DND-41 (cell line): ENCODE results near the gene EDRF1.

Experiments used
- ATAC-seq: fragments of 200-7000 bp; cut with Tn5 transposase; 3 replicates; pipeline ENCODE4 v1.9.1; 2021; ENCODE audit warnings: low read depth; ENCODE audit not compliant: insufficient read depth
- DNase-seq: peaks from one replicate; pipeline ENCODE4 v3.0.0-alpha.2; 2020
- H2AFZ ChIP-seq: 2 replicates; pipeline ENCODE4 v1.6.0; 2012; ENCODE audit warnings: low read depth, low read length
- H3K27ac ChIP-seq: 2 replicates; pipeline ENCODE4 v1.5.1; 2012; ENCODE audit warnings: low read length, inconsistent platforms
- H3K27me3 ChIP-seq: fragments of 200-600 bp; sonication (generic); 2 replicates; pipeline ENCODE4 v1.6.0; 2012; ENCODE audit warnings: low read length, mild to moderate bottlenecking, inconsistent platforms; ENCODE audit not compliant: insufficient read depth, poor library complexity
- H3K36me3 ChIP-seq: 2 replicates; pipeline ENCODE4 v1.5.1; 2012; ENCODE audit warnings: low read length, inconsistent platforms; ENCODE audit not compliant: insufficient read depth
- H3K4me1 ChIP-seq: 2 replicates; pipeline ENCODE4 v1.5.1; 2012; ENCODE audit warnings: mild to moderate bottlenecking, low read length; ENCODE audit not compliant: insufficient read depth
- H3K4me2 ChIP-seq: 2 replicates; pipeline ENCODE4 v1.6.0; 2012; ENCODE audit warnings: mild to moderate bottlenecking, moderate library complexity, low read length, inconsistent platforms; ENCODE audit not compliant: insufficient read depth
- H3K4me3 ChIP-seq, 2 experiments: fragments of 200-600 bp in 1 of 2; shearing (Covaris generic) in 1 of 2; 2 replicates each; pipeline ENCODE4 v1.5.1; 2012 to 2016; ENCODE audit warnings: inconsistent platforms in 2 of 2, low read length in 2 of 2, mild to moderate bottlenecking in 2 of 2, low read depth in 1 of 2, moderate library complexity in 1 of 2
- H3K79me2 ChIP-seq: 2 replicates; pipeline ENCODE4 v1.6.0; 2012; ENCODE audit warnings: low read length, inconsistent platforms; ENCODE audit not compliant: insufficient read depth
- H3K9ac ChIP-seq: 2 replicates; pipeline ENCODE4 v1.6.0; 2012; ENCODE audit warnings: low read depth, mild to moderate bottlenecking, inconsistent platforms, low read length, moderate library complexity
- H3K9me3 ChIP-seq: 2 replicates; pipeline ENCODE4 v1.5.1; 2012; ENCODE audit warnings: low read length, moderate library complexity, mild to moderate bottlenecking, inconsistent platforms; ENCODE audit not compliant: insufficient read depth, severe bottlenecking
- H4K20me1 ChIP-seq: 2 replicates; pipeline ENCODE4 v1.6.0; 2012; ENCODE audit warnings: low read length; ENCODE audit not compliant: insufficient read depth
- EZH2 ChIP-seq: IDR thresholded peaks from 3 replicates; pipeline ENCODE4 v1.6.1; 2012; ENCODE audit warnings: borderline replicate concordance, low read depth, mild to moderate bottlenecking, moderate library complexity, low read length, inconsistent platforms; ENCODE audit not compliant: severe bottlenecking
- TF ChIP-seq, protein P1 (sequence below): IDR thresholded peaks from 2 replicates; pipeline ENCODE4 v1.5.1; 2012; ENCODE audit warnings: borderline replicate concordance, low read length, moderate library complexity, mild to moderate bottlenecking; ENCODE audit not compliant: poor library complexity, severe bottlenecking; ENCODE audit errors: extremely low read depth

The EDRF1 gene

GRCh38 chr10:125734148-125734547, 14.6 kb downstream of the EDRF1 start:
- Histone ChIP-seq H4K20me1 (no peaks in the 10 kb centered on the region), H3K27ac (no peak overlapping the region), H3K9ac (no peak overlapping the region), H3K36me3 (peaks cover 99% of the 10 kb centered on the region), H3K9me3 (no peaks in the 10 kb centered on the region), H3K4me2 (no peak overlapping the region), H3K27me3 (no peaks in the 10 kb centered on the region), H3K4me1 (no peaks in the 10 kb centered on the region), H3K79me2 (no peaks in the 10 kb centered on the region), H3K4me3 (no peak overlapping the region), H2AFZ (no peak overlapping the region)
- DNase-seq (no peak), ATAC-seq (no peak)
- TF ChIP-seq, protein P1, sequence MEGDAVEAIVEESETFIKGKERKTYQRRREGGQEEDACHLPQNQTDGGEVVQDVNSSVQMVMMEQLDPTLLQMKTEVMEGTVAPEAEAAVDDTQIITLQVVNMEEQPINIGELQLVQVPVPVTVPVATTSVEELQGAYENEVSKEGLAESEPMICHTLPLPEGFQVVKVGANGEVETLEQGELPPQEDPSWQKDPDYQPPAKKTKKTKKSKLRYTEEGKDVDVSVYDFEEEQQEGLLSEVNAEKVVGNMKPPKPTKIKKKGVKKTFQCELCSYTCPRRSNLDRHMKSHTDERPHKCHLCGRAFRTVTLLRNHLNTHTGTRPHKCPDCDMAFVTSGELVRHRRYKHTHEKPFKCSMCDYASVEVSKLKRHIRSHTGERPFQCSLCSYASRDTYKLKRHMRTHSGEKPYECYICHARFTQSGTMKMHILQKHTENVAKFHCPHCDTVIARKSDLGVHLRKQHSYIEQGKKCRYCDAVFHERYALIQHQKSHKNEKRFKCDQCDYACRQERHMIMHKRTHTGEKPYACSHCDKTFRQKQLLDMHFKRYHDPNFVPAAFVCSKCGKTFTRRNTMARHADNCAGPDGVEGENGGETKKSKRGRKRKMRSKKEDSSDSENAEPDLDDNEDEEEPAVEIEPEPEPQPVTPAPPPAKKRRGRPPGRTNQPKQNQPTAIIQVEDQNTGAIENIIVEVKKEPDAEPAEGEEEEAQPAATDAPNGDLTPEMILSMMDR: no peak

- H3K4me1 ChIP-seq: no peaks in the 10 kb centered on the region
- ATAC-seq (no peak), DNase-seq (no peak)
- no peaks in the 10 kb centered on the region for H3K79me2 ChIP-seq
- 0 out of 2 replicates have a peak, but pooled peaks cover 2% of the 10 kb centered on the region for H4K20me1 ChIP-seq
- no peak overlapping the region for H3K27ac ChIP-seq
- H3K36me3 ChIP-seq: peaks cover 99% of the 10 kb centered on the region
- H3K27me3 ChIP-seq: no peaks in the 10 kb centered on the region
- H2AFZ ChIP-seq: no peak overlapping the region
- no peak overlapping the region for H3K9ac ChIP-seq
- H3K4me2 ChIP-seq: no peak overlapping the region
- no peak for TF ChIP-seq EZH2
- TF ChIP-seq, protein P1: peak; percentile 30
- no peaks in the 10 kb centered on the region for H3K9me3 ChIP-seq
- H3K4me3 ChIP-seq: no peak overlapping the region
Observed at GRCh38 chr10:125734823-125735222, 15.3 kb downstream of the EDRF1 start.

- no peaks in the 10 kb centered on the region for H3K4me1 ChIP-seq
- no peak overlapping the region for H3K9ac ChIP-seq
- ATAC-seq (no peak), DNase-seq (no peak)
- no peak overlapping the region for H3K4me3 ChIP-seq
- H3K27ac ChIP-seq: no peak overlapping the region
- H3K4me2 ChIP-seq: no peak overlapping the region
- no peaks in the 10 kb centered on the region for H3K9me3 ChIP-seq
- no peak for TF ChIP-seq EZH2
- TF ChIP-seq, protein P1: no peak
- H3K36me3 ChIP-seq: peaks cover 93% of the 10 kb centered on the region
- no peaks in the 10 kb centered on the region for H3K27me3 ChIP-seq
- no peak overlapping the region for H2AFZ ChIP-seq
- no peaks in the 10 kb centered on the region for H3K79me2 ChIP-seq
- H4K20me1 ChIP-seq: 0 out of 2 replicates have a peak, but pooled peaks cover 5% of the 10 kb centered on the region
Observed at GRCh38 chr10:125738206-125738605, 18.7 kb downstream of the EDRF1 start.
